Stimulated activated memory B cell treated with anti-CD40 and anti-IgM and Interleukin-4, amounts not matched to agents 10 μg/mL and 1 μg/mL and 100 μg/mL, for 72 hours (primary cell): ENCODE data around the gene BCO1.

Experiments used
- ATAC-seq: fragments of 150-1000 bp; cut with Tn5 transposase; 2 replicates; pipeline ENCODE4 v1.10.0; 2021
- H3K27ac Mint-ChIP-seq: one replicate; pipeline ENCODE4 v1.8.0; 2022; ENCODE audit warnings: mild to moderate bottlenecking, mixed read lengths
- H3K27me3 Mint-ChIP-seq: one replicate; pipeline ENCODE4 v1.8.0; 2022; ENCODE audit warnings: mixed read lengths
- H3K36me3 Mint-ChIP-seq: one replicate; pipeline ENCODE4 v1.8.0; 2022; ENCODE audit warnings: mixed read lengths
- H3K4me1 Mint-ChIP-seq: one replicate; pipeline ENCODE4 v1.8.0; 2022; ENCODE audit warnings: mixed read lengths
- H3K4me3 Mint-ChIP-seq: one replicate; pipeline ENCODE4 v1.8.0; 2022; ENCODE audit warnings: mild to moderate bottlenecking, moderate library complexity, mixed read lengths
- H3K9me3 Mint-ChIP-seq: one replicate; pipeline ENCODE4 v1.8.0; 2022; ENCODE audit warnings: mixed read lengths

BCO1 gene

GRCh38 chr16:81279392-81279791, 40.9 kb downstream of the BCO1 start:
- H3K4me3 Mint-ChIP-seq, result no peak overlapping the region
- H3K27ac Mint-ChIP-seq, result no peak overlapping the region
- H3K4me1 Mint-ChIP-seq, result no peaks in the 10 kb centered on the region
- H3K9me3 Mint-ChIP-seq, result no peaks in the 10 kb centered on the region
- H3K27me3 Mint-ChIP-seq, result peaks cover 14% of the 10 kb centered on the region
- H3K36me3 Mint-ChIP-seq, result no peaks in the 10 kb centered on the region
- ATAC-seq, result no peak

- no peaks in the 10 kb centered on the region for H3K36me3 Mint-ChIP-seq
- H3K4me3 Mint-ChIP-seq, result no peak overlapping the region
- no peak for ATAC-seq
- no peak overlapping the region for H3K27ac Mint-ChIP-seq
- H3K27me3 Mint-ChIP-seq, result peaks cover 4% of the 10 kb centered on the region
- H3K9me3 Mint-ChIP-seq, result no peaks in the 10 kb centered on the region
- H3K4me1 Mint-ChIP-seq, result no peaks in the 10 kb centered on the region
These were observed 41.9 kb downstream of the BCO1 start for GRCh38 chr16:81280393-81280792.

GRCh38 chr16:81283044-81283443, 44.6 kb downstream of the BCO1 start:
- H3K4me3 Mint-ChIP-seq, result no peak overlapping the region
- H3K4me1 Mint-ChIP-seq, result no peaks in the 10 kb centered on the region
- no peak for ATAC-seq
- no peaks in the 10 kb centered on the region for H3K27me3 Mint-ChIP-seq
- no peaks in the 10 kb centered on the region for H3K9me3 Mint-ChIP-seq
- no peaks in the 10 kb centered on the region for H3K36me3 Mint-ChIP-seq
- H3K27ac Mint-ChIP-seq, result no peak overlapping the region

- no peak for ATAC-seq
- no peaks in the 10 kb centered on the region for H3K27me3 Mint-ChIP-seq
- no peak overlapping the region for H3K4me3 Mint-ChIP-seq
- no peaks in the 10 kb centered on the region for H3K4me1 Mint-ChIP-seq
- no peak overlapping the region for H3K27ac Mint-ChIP-seq
- H3K9me3 Mint-ChIP-seq, result no peaks in the 10 kb centered on the region
- H3K36me3 Mint-ChIP-seq, result no peaks in the 10 kb centered on the region
These were observed 46.6 kb downstream of the BCO1 start for GRCh38 chr16:81284995-81285600.

- Mint-ChIP-seq H3K4me3 (no peak overlapping the region), H3K9me3 (no peaks in the 10 kb centered on the region), H3K4me1 (no peaks in the 10 kb centered on the region), H3K27me3 (peaks cover 2% of the 10 kb centered on the region), H3K27ac (no peak overlapping the region), H3K36me3 (no peaks in the 10 kb centered on the region)
- no peak for ATAC-seq
These were observed 47.7 kb downstream of the BCO1 start for GRCh38 chr16:81286190-81286589.

- Mint-ChIP-seq H3K4me3 (no peak overlapping the region), H3K9me3 (no peaks in the 10 kb centered on the region), H3K27me3 (peaks cover 42% of the 10 kb centered on the region), H3K27ac (no peak overlapping the region), H3K4me1 (no peaks in the 10 kb centered on the region), H3K36me3 (no peaks in the 10 kb centered on the region)
- no peak for ATAC-seq
These were observed 52.6 kb downstream of the BCO1 start for GRCh38 chr16:81291117-81291516.

- no peaks in the 10 kb centered on the region for H3K4me1 Mint-ChIP-seq
- peaks cover 48% of the 10 kb centered on the region for H3K27me3 Mint-ChIP-seq
- H3K36me3 Mint-ChIP-seq, result no peaks in the 10 kb centered on the region
- no peak overlapping the region for H3K4me3 Mint-ChIP-seq
- no peak overlapping the region for H3K27ac Mint-ChIP-seq
- no peaks in the 10 kb centered on the region for H3K9me3 Mint-ChIP-seq
- ATAC-seq, result no peak
These were observed 54.4 kb downstream of the BCO1 start for GRCh38 chr16:81292936-81293335.

- no peak overlapping the region for H3K4me3 Mint-ChIP-seq
- peaks cover 48% of the 10 kb centered on the region for H3K27me3 Mint-ChIP-seq
- H3K4me1 Mint-ChIP-seq, result no peaks in the 10 kb centered on the region
These were observed 55.7 kb downstream of the BCO1 start for GRCh38 chr16:81293909-81294802.

GRCh38 chr16:81296631-81297030, 58.1 kb downstream of the BCO1 start:
- Mint-ChIP-seq H3K36me3 (peaks cover 5% of the 10 kb centered on the region), H3K27me3 (peaks cover 41% of the 10 kb centered on the region), H3K4me3 (no peak overlapping the region), H3K27ac (no peak overlapping the region), H3K9me3 (no peaks in the 10 kb centered on the region), H3K4me1 (no peaks in the 10 kb centered on the region)
- ATAC-seq, result no peak

More at GRCh38 chr16:81293909-81294802, 55.7 kb downstream of the BCO1 start:
- no peak overlapping the region for H3K27ac Mint-ChIP-seq
- H3K36me3 Mint-ChIP-seq, result no peaks in the 10 kb centered on the region
- no peaks in the 10 kb centered on the region for H3K9me3 Mint-ChIP-seq
- no peak for ATAC-seq

- no peak for ATAC-seq
- H3K27ac Mint-ChIP-seq, result peak overlapping the region; percentile 32
- peaks cover 14% of the 10 kb centered on the region for H3K4me1 Mint-ChIP-seq
- no peaks in the 10 kb centered on the region for H3K27me3 Mint-ChIP-seq
- no peak overlapping the region for H3K4me3 Mint-ChIP-seq
- H3K36me3 Mint-ChIP-seq, result peaks cover 12% of the 10 kb centered on the region
- no peaks in the 10 kb centered on the region for H3K9me3 Mint-ChIP-seq
These were observed 69.3 kb downstream of the BCO1 start for GRCh38 chr16:81307770-81308169.

GRCh38 chr16:81310045-81310644, 71.7 kb downstream of the BCO1 start:
- ATAC-seq, result no peak
- peaks cover 12% of the 10 kb centered on the region for H3K36me3 Mint-ChIP-seq
- peaks cover 31% of the 10 kb centered on the region for H3K4me1 Mint-ChIP-seq
- H3K9me3 Mint-ChIP-seq, result no peaks in the 10 kb centered on the region
- H3K4me3 Mint-ChIP-seq, result no peak overlapping the region
- H3K27me3 Mint-ChIP-seq, result no peaks in the 10 kb centered on the region
- H3K27ac Mint-ChIP-seq, result no peak overlapping the region

GRCh38 chr16:81311762-81312161, 73.3 kb downstream of the BCO1 start:
- Mint-ChIP-seq H3K4me1 (peaks cover 36% of the 10 kb centered on the region), H3K27ac (peak overlapping the region; percentile 19), H3K36me3 (peaks cover 12% of the 10 kb centered on the region), H3K4me3 (no peak overlapping the region), H3K27me3 (no peaks in the 10 kb centered on the region), H3K9me3 (no peaks in the 10 kb centered on the region)
- no peak for ATAC-seq

- H3K4me3 Mint-ChIP-seq, result peak overlapping the region; percentile 90
- peak; percentile 1 for ATAC-seq
- peak overlapping the region; percentile 94 for H3K27ac Mint-ChIP-seq
- peaks cover 36% of the 10 kb centered on the region for H3K4me1 Mint-ChIP-seq
- no peaks in the 10 kb centered on the region for H3K9me3 Mint-ChIP-seq
- H3K36me3 Mint-ChIP-seq, result peaks cover 12% of the 10 kb centered on the region
- no peaks in the 10 kb centered on the region for H3K27me3 Mint-ChIP-seq
These were observed 75.5 kb downstream of the BCO1 start for GRCh38 chr16:81313701-81314602.

- H3K36me3 Mint-ChIP-seq, result peaks cover 12% of the 10 kb centered on the region
- no peaks in the 10 kb centered on the region for H3K27me3 Mint-ChIP-seq
- H3K4me3 Mint-ChIP-seq, result peak within 1 kb of the TSS; percentile 90
- H3K27ac Mint-ChIP-seq, result peak within 1 kb of the TSS; percentile 94
- peaks cover 37% of the 10 kb centered on the region for H3K4me1 Mint-ChIP-seq
- no peaks in the 10 kb centered on the region for H3K9me3 Mint-ChIP-seq
- peak; percentile 95 for ATAC-seq
These were observed 76.2 kb downstream of the BCO1 start, which contains the start of gene GAN for GRCh38 chr16:81314603-81315270. Gene GAN, plus strand, starts transcription at chr16:81314962. Its CDS starts 152 bp downstream, at chr16:81315114.
